IMR-90 (cell line): ENCODE results near the gene TMEM135. TPM values are rescaled to one million over a fixed set of nuclear protein-coding genes. Genes with fewer than 3 reads are reported as not detected.

Source experiments
- ATAC-seq: fragments of 200-7000 bp; cut with Tn5 transposase; 2 replicates; pipeline ENCODE4 v1.9.1; 2020; ENCODE audit warnings: low read depth, mild to moderate bottlenecking, moderate library complexity
- BruUV-seq: library from RNA; stranded (reverse); fragments of 400-500 nt; replicated peaks from 2 replicates; lab custom pipeline; 2021; lab: Mats Ljungman, UMichigan
- CTCF ChIA-PET: fragments of 300-600 bp; formaldehyde crosslinking; extraction: SDS; loops from one replicate; lab custom pipeline; 2021; ENCODE audit warnings: antibody characterized with exemption; lab: Yijun Ruan, JAX
- POLR2A ChIA-PET: fragments of 300-600 bp; sonication (Branson Sonifier 250); formaldehyde crosslinking; loops from one replicate; lab custom pipeline; 2022; ENCODE audit warnings: antibody characterized with exemption; ENCODE audit not compliant: unreplicated experiment; lab: Charles Lee
- DNase-seq: peaks from one replicate; pipeline ENCODE4 v3.0.0; 2013
- H2AFZ ChIP-seq: replicated peaks from 2 replicates; pipeline ENCODE3; 2013; ENCODE audit warnings: low read length, mild to moderate bottlenecking; ENCODE audit not compliant: poor library complexity
- H2AK5ac ChIP-seq: 2 replicates; pipeline ENCODE4 v1.6.1; 2013; ENCODE audit warnings: low read depth, low read length, inconsistent platforms
- H2AK9ac ChIP-seq: replicated peaks from 2 replicates; pipeline ENCODE3; 2013; ENCODE audit warnings: mild to moderate bottlenecking, low read depth, low read length, moderate library complexity; ENCODE audit not compliant: poor library complexity
- H2BK120ac ChIP-seq: 2 replicates; pipeline ENCODE4 v1.6.1; 2013; ENCODE audit warnings: low read depth, low read length, inconsistent platforms
- H2BK15ac ChIP-seq: 3 replicates; pipeline ENCODE4 v1.6.1; 2013; ENCODE audit warnings: low read depth, low read length, inconsistent platforms
- H2BK20ac ChIP-seq: 2 replicates; pipeline ENCODE4 v1.6.1; 2013; ENCODE audit warnings: low read depth, mild to moderate bottlenecking, inconsistent platforms, low read length, moderate library complexity
- H2BK5ac ChIP-seq: 2 replicates; pipeline ENCODE4 v1.6.1; 2013; ENCODE audit warnings: mild to moderate bottlenecking, low read depth, low read length, inconsistent platforms; ENCODE audit not compliant: poor library complexity, severe bottlenecking
- H3K14ac ChIP-seq: replicated peaks from 2 replicates; pipeline ENCODE4 v1.6.1; 2013; ENCODE audit warnings: low read depth, low read length, inconsistent platforms
- H3K18ac ChIP-seq: 2 replicates; pipeline ENCODE4 v1.6.1; 2013; ENCODE audit warnings: low read depth, low read length, control low read depth
- H3K23ac ChIP-seq: 2 replicates; pipeline ENCODE4 v1.6.1; 2013; ENCODE audit warnings: low read depth, low read length, inconsistent platforms
- H3K27ac ChIP-seq: 2 replicates; pipeline ENCODE4 v1.5.1; 2013; ENCODE audit warnings: mild to moderate bottlenecking, control low read depth, low read length; ENCODE audit not compliant: insufficient read depth
- H3K27me3 ChIP-seq: 2 replicates; pipeline ENCODE4 v1.6.1; 2013; ENCODE audit warnings: low read length; ENCODE audit not compliant: control insufficient read depth, insufficient read depth
- H3K36me3 ChIP-seq: 2 replicates; pipeline ENCODE4 v1.6.1; 2013; ENCODE audit warnings: low read length, mixed read lengths; ENCODE audit not compliant: control insufficient read depth, insufficient read depth
- H3K4ac ChIP-seq: 2 replicates; pipeline ENCODE4 v1.6.1; 2013; ENCODE audit warnings: low read depth, low read length, inconsistent platforms
- H3K4me1 ChIP-seq: 2 replicates; pipeline ENCODE4 v1.6.1; 2013; ENCODE audit warnings: low read length, mixed read lengths; ENCODE audit not compliant: control insufficient read depth, insufficient read depth
- H3K4me2 ChIP-seq: 2 replicates; pipeline ENCODE4 v1.6.1; 2013; ENCODE audit warnings: low read depth, mild to moderate bottlenecking, control low read depth, low read length, moderate library complexity
- H3K4me3 ChIP-seq: 2 replicates; pipeline ENCODE4 v1.5.1; 2013; ENCODE audit warnings: low read depth, mild to moderate bottlenecking, control low read depth, low read length, moderate library complexity; ENCODE audit not compliant: insufficient read depth
- H3K56ac ChIP-seq: 2 replicates; pipeline ENCODE4 v1.6.1; 2013; ENCODE audit warnings: low read length, inconsistent platforms; ENCODE audit not compliant: insufficient read depth; ENCODE audit errors: extremely low read depth
- H3K79me1 ChIP-seq, 2 experiments: 2 replicates each; pipeline ENCODE4 v1.6.1; 2013; ENCODE audit warnings: low read length in 2 of 2, inconsistent platforms in 1 of 2, low read depth in 1 of 2
- H3K9ac ChIP-seq: 2 replicates; pipeline ENCODE4 v1.6.1; 2013; ENCODE audit warnings: low read depth, low read length, control low read depth
- H3K9me1 ChIP-seq: 2 replicates; pipeline ENCODE4 v1.6.1; 2013; ENCODE audit warnings: low read length, inconsistent platforms; ENCODE audit not compliant: insufficient read depth
- H3K9me3 ChIP-seq: 2 replicates; pipeline ENCODE4 v1.6.1; 2013; ENCODE audit warnings: low read length; ENCODE audit not compliant: control insufficient read depth, insufficient read depth
- H4K20me1 ChIP-seq: 2 replicates; pipeline ENCODE4 v1.6.1; 2013; ENCODE audit warnings: low read length, inconsistent platforms; ENCODE audit not compliant: insufficient read depth
- H4K5ac ChIP-seq: 2 replicates; pipeline ENCODE4 v1.6.1; 2013; ENCODE audit warnings: mild to moderate bottlenecking, low read depth, low read length, control low read depth
- H4K8ac ChIP-seq, 2 experiments: 2 replicates each; pipeline ENCODE4 v1.6.1; 2013; ENCODE audit warnings: low read depth in 2 of 2, low read length in 2 of 2, control low read depth in 1 of 2, inconsistent platforms in 1 of 2
- H4K91ac ChIP-seq: 2 replicates; pipeline ENCODE4 v1.6.1; 2013; ENCODE audit warnings: low read depth, low read length, inconsistent platforms; ENCODE audit not compliant: insufficient read depth
- BHLHE40 ChIP-seq: fragments of 150-350 bp; IDR thresholded peaks from 2 replicates; pipeline ENCODE4 v1.6.1; 2016; ENCODE audit warnings: mild to moderate bottlenecking, low read depth, low read length
- CEBPB ChIP-seq: IDR thresholded peaks from 2 replicates; pipeline ENCODE4 v1.6.1; 2012; ENCODE audit warnings: low read depth, low read length, improper control_type of control experiment
- FOS ChIP-seq: fragments of 150-350 bp; IDR thresholded peaks from 2 replicates; pipeline ENCODE4 v1.6.1; 2016; ENCODE audit warnings: low read depth, low read length
- MAFK ChIP-seq: IDR thresholded peaks from 2 replicates; pipeline ENCODE4 v1.6.1; 2012; ENCODE audit warnings: low read depth, low read length, improper control_type of control experiment
- MAZ ChIP-seq: IDR thresholded peaks from 2 replicates; pipeline ENCODE4 v1.6.1; 2012; ENCODE audit warnings: low read depth, mild to moderate bottlenecking, low read length, improper control_type of control experiment, moderate library complexity, borderline replicate concordance
- MXI1 ChIP-seq: IDR thresholded peaks from 2 replicates; pipeline ENCODE4 v1.6.1; 2012; ENCODE audit warnings: low read depth, mild to moderate bottlenecking, low read length, moderate library complexity, borderline replicate concordance
- RAD21 ChIP-seq: IDR thresholded peaks from 2 replicates; pipeline ENCODE4 v1.6.1; 2012; ENCODE audit warnings: low read length, improper control_type of control experiment
- RFX5 ChIP-seq: IDR thresholded peaks from 2 replicates; pipeline ENCODE4 v1.8.0; 2012; ENCODE audit warnings: low read depth, mild to moderate bottlenecking, low read length, moderate library complexity
- SMC3 ChIP-seq: fragments of 150-350 bp; IDR thresholded peaks from 2 replicates; pipeline ENCODE4 v1.6.1; 2016; ENCODE audit warnings: low read depth, mild to moderate bottlenecking, antibody characterized with exemption, low read length, moderate library complexity
- WGBS, 2 experiments: methylation state at CpG; one replicate each; pipeline versions ENCODE4 v1.1.5 to v1.1.7; 2013; ENCODE audit warnings: missing lambda C conversion rate in 2 of 2; ENCODE audit not compliant: insufficient read length in 1 of 2; ENCODE audit errors: extremely low coverage in 2 of 2; 5-methylcytosine and 5-hydroxymethylcytosine counted together
- dilution Hi-C: fragments of 300-500 bp; cut with HindIII; formaldehyde crosslinking; loops from one replicate; pipeline ENCODE4 v1.14.3; 2018; ENCODE audit warnings: low sequenced_read_pairs; ENCODE audit not compliant: unreplicated experiment
- in situ Hi-C: fragments of 300-500 bp; cut with MboI; formaldehyde crosslinking; loops from 3 replicates; pipeline ENCODE4 v1.14.3; 2019; ENCODE audit warnings: low sequenced_read_pairs, inconsistent platforms, mixed read lengths
- intact Hi-C: fragments of 100-400 bp; cut with micrococcal nuclease; formaldehyde crosslinking; loops from 2 replicates; pipeline ENCODE4 v1.10.0; 2022
- polyA plus RNA-seq, 3 experiments: library from polyadenylated mRNA; depleted of rRNA; stranded (reverse); fragments of >200 nt; gene quantifications; 2 replicates each; pipeline ENCODE4 v1.2.3, GENCODE V29; 2012; ENCODE audit warnings: low replicate concordance in 1 of 3
- total RNA-seq: library from RNA; depleted of rRNA; stranded (reverse); fragments of >200 nt; gene quantifications from 2 replicates; pipeline ENCODE4 v1.2.3, GENCODE V29; 2012

TMEM135 gene
- total and polyA plus RNA-seq, 2 of the 4 experiments (the other 2 are of a cell fraction) = 3.9 to 5.9 TPM

DNA sequence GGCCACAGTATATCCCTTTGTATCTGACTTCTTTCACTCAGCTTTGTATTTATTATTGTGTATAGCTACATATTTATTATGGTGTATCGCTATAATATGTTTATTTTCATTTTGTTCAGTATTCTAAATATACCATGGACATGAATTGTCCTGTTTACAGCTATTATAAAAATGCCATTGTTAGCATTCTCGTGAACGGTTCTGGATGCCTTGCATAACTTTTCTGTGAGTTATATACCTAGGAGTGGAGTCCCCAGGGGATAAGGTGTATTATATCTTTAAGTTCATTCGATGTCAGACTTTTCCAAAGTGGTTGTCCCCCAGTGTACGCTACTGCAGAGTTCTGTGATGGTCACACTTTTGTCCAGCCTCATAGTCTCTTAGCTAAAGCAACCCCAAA is 301.7 kb downstream of the TMEM135 start:
- in situ Hi-C loops (no loop called here), intact Hi-C loops (no loop called here), dilution Hi-C loops (no loop called here)
- Histone ChIP-seq H3K14ac (no peak overlapping the region), H3K56ac (no peak overlapping the region), H3K27ac (no peak overlapping the region), H4K20me1 (no peaks in the 10 kb centered on the region), H3K9ac (no peak overlapping the region), H3K27me3 (no peaks in the 10 kb centered on the region), H3K4me1 (no peaks in the 10 kb centered on the region), H3K4me3 (no peak overlapping the region), H3K9me1 (no peaks in the 10 kb centered on the region), H3K36me3 (no peaks in the 10 kb centered on the region), H3K4me2 (no peak overlapping the region), H3K18ac (no peak overlapping the region), H3K79me1 (no peaks in the 10 kb centered on the region), H2AK5ac (no peak overlapping the region), H4K8ac (no peak overlapping the region), H2AFZ (no peak overlapping the region), H3K9me3 (peaks cover 6% of the 10 kb centered on the region), H2AK9ac (no peak overlapping the region), H2BK15ac (no peak overlapping the region), H2BK20ac (no peak overlapping the region), H3K4ac (no peak overlapping the region), H2BK120ac (no peak overlapping the region), H3K23ac (no peak overlapping the region), H4K5ac (no peak overlapping the region), H4K91ac (no peak overlapping the region), H2BK5ac (no peak overlapping the region)
- ATAC-seq = no peak
- CTCF ChIA-PET = no interaction called here
- BruUV-seq = no TSS peak
- POLR2A ChIA-PET = no interaction called here
- TF ChIP-seq RFX5 = no peak
- no peak for TF ChIP-seq MXI1
- TF ChIP-seq MAZ = no peak
- no peak for TF ChIP-seq RAD21
- TF ChIP-seq MAFK = no peak
- no peak for TF ChIP-seq SMC3
- no peak for TF ChIP-seq FOS
- TF ChIP-seq BHLHE40 = no peak
- no peak for TF ChIP-seq CEBPB
- no peak for DNase-seq
- no CpG with 5 or more reads among the region's 5 CpGs for WGBS, 2 experiments
